ENCODE data around the gene ST8SIA2. TPM values are rescaled to one million over a fixed set of nuclear protein-coding genes. Genes with fewer than 3 reads are reported as not detected.

Gene ST8SIA2
- total RNA-seq, 1 experiment from 2014 or later, result 2.9 TPM

DNA sequence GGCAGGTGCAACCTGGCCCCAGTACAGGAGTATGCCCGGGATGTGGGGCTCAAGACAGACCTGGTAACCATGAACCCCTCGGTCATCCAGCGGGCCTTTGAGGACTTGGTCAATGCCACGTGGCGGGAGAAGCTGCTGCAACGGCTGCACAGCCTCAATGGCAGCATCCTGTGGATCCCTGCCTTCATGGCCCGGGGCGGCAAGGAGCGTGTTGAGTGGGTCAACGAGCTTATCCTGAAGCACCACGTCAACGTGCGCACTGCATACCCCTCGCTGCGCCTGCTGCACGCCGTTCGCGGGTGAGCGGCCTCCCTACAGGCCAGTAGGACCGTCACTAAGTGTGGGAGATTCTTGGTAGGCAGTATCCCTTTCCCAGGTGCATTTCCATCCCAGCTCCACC is 51.0 kb downstream of the ST8SIA2 start (continued):
- TF ChIP-seq MYBL2 (CRISPR knock-in tag; IDR thresholded peaks at IDR 0.05) (no peak), ATF1 (CRISPR knock-in tag; IDR thresholded peaks at IDR 0.05) (no peak), FOXP1 (CRISPR knock-in tag; IDR thresholded peaks at IDR 0.05; ENCODE audit: borderline replicate concordance) (no peak)
- TF ChIP-seq, protein P1, sequence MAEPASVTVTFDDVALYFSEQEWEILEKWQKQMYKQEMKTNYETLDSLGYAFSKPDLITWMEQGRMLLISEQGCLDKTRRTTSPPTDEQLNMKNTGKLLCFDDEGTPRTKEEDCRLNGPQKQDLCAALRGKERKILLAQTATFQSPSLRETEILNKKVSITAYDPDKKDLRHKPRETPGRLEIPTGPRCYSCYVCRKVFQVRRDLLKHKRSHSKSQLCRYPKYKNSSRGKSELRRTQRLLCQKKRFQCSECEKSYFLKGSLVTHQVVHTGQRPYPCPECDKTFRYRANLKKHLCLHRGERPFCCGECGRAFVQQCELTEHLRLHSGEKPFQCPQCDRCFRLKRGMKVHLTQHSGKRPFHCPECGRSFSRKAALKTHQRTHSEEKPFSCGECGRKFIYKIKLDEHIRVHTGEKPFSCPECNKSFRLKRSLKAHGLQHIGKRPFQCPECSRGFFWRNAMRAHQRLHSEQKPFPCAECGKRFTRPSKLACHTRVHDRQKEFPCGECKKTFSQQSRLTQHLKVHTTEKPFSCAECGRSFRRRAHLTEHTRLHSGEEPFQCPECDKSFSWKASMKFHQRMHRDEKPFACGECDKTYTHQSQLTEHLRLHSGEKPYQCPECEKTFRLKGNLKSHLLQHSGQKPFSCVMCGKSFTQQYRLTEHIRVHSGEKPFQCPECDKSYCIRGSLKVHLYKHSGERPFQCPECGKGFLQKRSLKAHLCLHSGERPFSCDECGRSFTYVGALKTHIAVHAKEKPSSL (CRISPR knock-in tag; conservative IDR thresholded peaks at IDR 0.05), result no peak

DNA sequence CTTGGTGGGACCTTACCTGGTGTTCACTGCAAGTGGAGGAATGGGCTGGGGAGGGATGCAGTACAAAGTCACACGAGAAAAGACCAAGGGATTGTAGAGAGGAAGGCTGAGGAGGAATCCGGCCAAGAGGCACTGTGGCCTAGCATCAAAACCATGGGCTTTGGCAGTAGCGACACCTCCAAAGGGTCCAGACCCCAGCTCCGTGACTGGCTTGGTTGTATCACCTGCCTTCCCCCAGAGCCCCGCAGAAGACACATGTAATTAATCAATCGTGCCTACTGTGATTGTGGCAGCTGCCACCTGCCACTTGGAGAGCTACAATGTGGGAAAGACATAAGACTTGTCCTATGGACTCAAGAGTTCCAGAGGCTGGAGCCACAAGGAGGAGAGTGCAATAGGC is 54.7 kb downstream of the ST8SIA2 start:
- no peak overlapping the region for H3K4me3 Mint-ChIP-seq
- ChIA-PET CTCF (no interaction called here), POLR2A (no interaction called here)
- ATAC-seq, result no peak
- no peak overlapping the region for H3K27ac Mint-ChIP-seq
- no peaks in the 10 kb centered on the region for H3K27me3 Mint-ChIP-seq (ENCODE audit: low read depth)
- no peaks in the 10 kb centered on the region for H3K9me3 Mint-ChIP-seq
- H3K4me1 Mint-ChIP-seq, result no peaks in the 10 kb centered on the region
- no peak for DNase-seq (ENCODE audit: low spot score)
- TF ChIP-seq SMAD4 (CRISPR knock-in tag; IDR thresholded peaks at IDR 0.05) (no peak), ZNF317 (CRISPR knock-in tag; IDR thresholded peaks at IDR 0.05; ENCODE audit: borderline replicate concordance, low read depth) (no peak), ZNF671 (CRISPR knock-in tag; IDR thresholded peaks at IDR 0.05) (no peak), ZNF423 (CRISPR knock-in tag; IDR thresholded peaks at IDR 0.05) (no peak), PRRX2 (CRISPR knock-in tag; IDR thresholded peaks at IDR 0.05) (no peak), KAT7 (CRISPR knock-in tag; IDR thresholded peaks at IDR 0.05; ENCODE audit: borderline replicate concordance) (no peak), CREM (CRISPR knock-in tag; IDR thresholded peaks at IDR 0.05) (no peak), GABPB1 (CRISPR knock-in tag; IDR thresholded peaks at IDR 0.05) (no peak)
- TF ChIP-seq, protein P2, sequence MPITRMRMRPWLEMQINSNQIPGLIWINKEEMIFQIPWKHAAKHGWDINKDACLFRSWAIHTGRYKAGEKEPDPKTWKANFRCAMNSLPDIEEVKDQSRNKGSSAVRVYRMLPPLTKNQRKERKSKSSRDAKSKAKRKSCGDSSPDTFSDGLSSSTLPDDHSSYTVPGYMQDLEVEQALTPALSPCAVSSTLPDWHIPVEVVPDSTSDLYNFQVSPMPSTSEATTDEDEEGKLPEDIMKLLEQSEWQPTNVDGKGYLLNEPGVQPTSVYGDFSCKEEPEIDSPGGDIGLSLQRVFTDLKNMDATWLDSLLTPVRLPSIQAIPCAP (CRISPR knock-in tag; IDR thresholded peaks at IDR 0.05), result no peak
- TF ChIP-seq, protein P3, sequence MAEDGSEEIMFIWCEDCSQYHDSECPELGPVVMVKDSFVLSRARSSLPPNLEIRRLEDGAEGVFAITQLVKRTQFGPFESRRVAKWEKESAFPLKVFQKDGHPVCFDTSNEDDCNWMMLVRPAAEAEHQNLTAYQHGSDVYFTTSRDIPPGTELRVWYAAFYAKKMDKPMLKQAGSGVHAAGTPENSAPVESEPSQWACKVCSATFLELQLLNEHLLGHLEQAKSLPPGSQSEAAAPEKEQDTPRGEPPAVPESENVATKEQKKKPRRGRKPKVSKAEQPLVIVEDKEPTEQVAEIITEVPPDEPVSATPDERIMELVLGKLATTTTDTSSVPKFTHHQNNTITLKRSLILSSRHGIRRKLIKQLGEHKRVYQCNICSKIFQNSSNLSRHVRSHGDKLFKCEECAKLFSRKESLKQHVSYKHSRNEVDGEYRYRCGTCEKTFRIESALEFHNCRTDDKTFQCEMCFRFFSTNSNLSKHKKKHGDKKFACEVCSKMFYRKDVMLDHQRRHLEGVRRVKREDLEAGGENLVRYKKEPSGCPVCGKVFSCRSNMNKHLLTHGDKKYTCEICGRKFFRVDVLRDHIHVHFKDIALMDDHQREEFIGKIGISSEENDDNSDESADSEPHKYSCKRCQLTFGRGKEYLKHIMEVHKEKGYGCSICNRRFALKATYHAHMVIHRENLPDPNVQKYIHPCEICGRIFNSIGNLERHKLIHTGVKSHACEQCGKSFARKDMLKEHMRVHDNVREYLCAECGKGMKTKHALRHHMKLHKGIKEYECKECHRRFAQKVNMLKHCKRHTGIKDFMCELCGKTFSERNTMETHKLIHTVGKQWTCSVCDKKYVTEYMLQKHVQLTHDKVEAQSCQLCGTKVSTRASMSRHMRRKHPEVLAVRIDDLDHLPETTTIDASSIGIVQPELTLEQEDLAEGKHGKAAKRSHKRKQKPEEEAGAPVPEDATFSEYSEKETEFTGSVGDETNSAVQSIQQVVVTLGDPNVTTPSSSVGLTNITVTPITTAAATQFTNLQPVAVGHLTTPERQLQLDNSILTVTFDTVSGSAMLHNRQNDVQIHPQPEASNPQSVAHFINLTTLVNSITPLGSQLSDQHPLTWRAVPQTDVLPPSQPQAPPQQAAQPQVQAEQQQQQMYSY (CRISPR knock-in tag; IDR thresholded peaks at IDR 0.05), result no peak
- TF ChIP-seq, protein P4, sequence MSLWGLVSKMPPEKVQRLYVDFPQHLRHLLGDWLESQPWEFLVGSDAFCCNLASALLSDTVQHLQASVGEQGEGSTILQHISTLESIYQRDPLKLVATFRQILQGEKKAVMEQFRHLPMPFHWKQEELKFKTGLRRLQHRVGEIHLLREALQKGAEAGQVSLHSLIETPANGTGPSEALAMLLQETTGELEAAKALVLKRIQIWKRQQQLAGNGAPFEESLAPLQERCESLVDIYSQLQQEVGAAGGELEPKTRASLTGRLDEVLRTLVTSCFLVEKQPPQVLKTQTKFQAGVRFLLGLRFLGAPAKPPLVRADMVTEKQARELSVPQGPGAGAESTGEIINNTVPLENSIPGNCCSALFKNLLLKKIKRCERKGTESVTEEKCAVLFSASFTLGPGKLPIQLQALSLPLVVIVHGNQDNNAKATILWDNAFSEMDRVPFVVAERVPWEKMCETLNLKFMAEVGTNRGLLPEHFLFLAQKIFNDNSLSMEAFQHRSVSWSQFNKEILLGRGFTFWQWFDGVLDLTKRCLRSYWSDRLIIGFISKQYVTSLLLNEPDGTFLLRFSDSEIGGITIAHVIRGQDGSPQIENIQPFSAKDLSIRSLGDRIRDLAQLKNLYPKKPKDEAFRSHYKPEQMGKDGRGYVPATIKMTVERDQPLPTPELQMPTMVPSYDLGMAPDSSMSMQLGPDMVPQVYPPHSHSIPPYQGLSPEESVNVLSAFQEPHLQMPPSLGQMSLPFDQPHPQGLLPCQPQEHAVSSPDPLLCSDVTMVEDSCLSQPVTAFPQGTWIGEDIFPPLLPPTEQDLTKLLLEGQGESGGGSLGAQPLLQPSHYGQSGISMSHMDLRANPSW (CRISPR knock-in tag; conservative IDR thresholded peaks at IDR 0.05; ENCODE audit: low read depth), result no peak
- TF ChIP-seq, protein P5, sequence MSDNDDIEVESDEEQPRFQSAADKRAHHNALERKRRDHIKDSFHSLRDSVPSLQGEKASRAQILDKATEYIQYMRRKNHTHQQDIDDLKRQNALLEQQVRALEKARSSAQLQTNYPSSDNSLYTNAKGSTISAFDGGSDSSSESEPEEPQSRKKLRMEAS (CRISPR knock-in tag; IDR thresholded peaks at IDR 0.05), result no peak
- TF ChIP-seq, protein P6, sequence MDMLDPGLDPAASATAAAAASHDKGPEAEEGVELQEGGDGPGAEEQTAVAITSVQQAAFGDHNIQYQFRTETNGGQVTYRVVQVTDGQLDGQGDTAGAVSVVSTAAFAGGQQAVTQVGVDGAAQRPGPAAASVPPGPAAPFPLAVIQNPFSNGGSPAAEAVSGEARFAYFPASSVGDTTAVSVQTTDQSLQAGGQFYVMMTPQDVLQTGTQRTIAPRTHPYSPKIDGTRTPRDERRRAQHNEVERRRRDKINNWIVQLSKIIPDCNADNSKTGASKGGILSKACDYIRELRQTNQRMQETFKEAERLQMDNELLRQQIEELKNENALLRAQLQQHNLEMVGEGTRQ (CRISPR knock-in tag; IDR thresholded peaks at IDR 0.05), result no peak
- TF ChIP-seq, protein P7, sequence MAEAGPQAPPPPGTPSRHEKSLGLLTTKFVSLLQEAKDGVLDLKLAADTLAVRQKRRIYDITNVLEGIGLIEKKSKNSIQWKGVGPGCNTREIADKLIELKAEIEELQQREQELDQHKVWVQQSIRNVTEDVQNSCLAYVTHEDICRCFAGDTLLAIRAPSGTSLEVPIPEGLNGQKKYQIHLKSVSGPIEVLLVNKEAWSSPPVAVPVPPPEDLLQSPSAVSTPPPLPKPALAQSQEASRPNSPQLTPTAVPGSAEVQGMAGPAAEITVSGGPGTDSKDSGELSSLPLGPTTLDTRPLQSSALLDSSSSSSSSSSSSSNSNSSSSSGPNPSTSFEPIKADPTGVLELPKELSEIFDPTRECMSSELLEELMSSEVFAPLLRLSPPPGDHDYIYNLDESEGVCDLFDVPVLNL (CRISPR knock-in tag; IDR thresholded peaks at IDR 0.05; ENCODE audit: borderline replicate concordance, low read depth), result no peak
- H3K36me3 Mint-ChIP-seq, result no peaks in the 10 kb centered on the region

Measured in WTC11 (cell line).